Psoas muscle (tissue), 8 donors: ENCODE results near the gene NAXD. TPM values are rescaled to one million over a fixed set of nuclear protein-coding genes. Genes with fewer than 3 reads are reported as not detected.
A peak's percentile ranks its signal among the peaks of the same experiment; 100 is the strongest.

Source experiments
- ATAC-seq, 4 donors: fragments of 200-7000 bp; cut with Tn5 transposase; one replicate each; pipeline ENCODE4 v1.9.1; 2020; ENCODE audit warnings: moderate library complexity in 3 of 4, mild to moderate bottlenecking in 2 of 4
- DNase-seq, 2 donors: peaks; one replicate each; pipeline ENCODE4 v3.0.0-alpha.2; 2020
- H3K27ac ChIP-seq: fragments of 200-600 bp; one replicate; pipeline ENCODE4 v1.8.0; 2022
- H3K27me3 ChIP-seq, 3 donors: fragments of 200-600 bp in 1 of 3; one replicate each; pipeline versions ENCODE4 v1.6.1 to v1.8.0; 2013 to 2022; ENCODE audit warnings: low read length in 2 of 3, mild to moderate bottlenecking in 2 of 3, moderate library complexity in 1 of 3; ENCODE audit not compliant: insufficient read depth in 3 of 3
- H3K36me3 ChIP-seq, 2 donors: fragments of 200-600 bp in 1 of 2; one replicate each; pipeline versions ENCODE4 v1.6.1 to v1.8.0; 2013 to 2022; ENCODE audit warnings: low read depth in 1 of 2, mild to moderate bottlenecking in 1 of 2, moderate library complexity in 1 of 2; ENCODE audit not compliant: insufficient read depth in 1 of 2
- H3K4me1 ChIP-seq: fragments of 200-600 bp; one replicate; pipeline ENCODE4 v1.8.0; 2022
- H3K4me3 ChIP-seq: fragments of 200-600 bp; one replicate; pipeline ENCODE4 v1.8.0; 2022; ENCODE audit warnings: mild to moderate bottlenecking
- H3K9me3 ChIP-seq: fragments of 200-600 bp; one replicate; pipeline ENCODE4 v1.8.0; 2022
- WGBS, 3 donors: extraction: QIAGEN DNeasy Blood & Tissue Kit; methylation state at CpG; one replicate each; pipeline versions ENCODE4 v1.1.6 to v1.1.7; 2013; 5-methylcytosine and 5-hydroxymethylcytosine counted together
- intact Hi-C, 2 donors: fragments of 100-400 bp; cut with DNase I; formaldehyde crosslinking; loops; one replicate each; pipeline versions ENCODE4 v1.11.0 to v1.14.2; 2022
- polyA plus RNA-seq, 3 donors: library from polyadenylated mRNA; stranded (reverse); fragments of 200-250 nt; gene quantifications; one replicate each; pipeline ENCODE4 v1.2.3, GENCODE V29; 2013
- total RNA-seq, 4 donors: library from RNA; stranded (reverse); fragmentation: NEBNext Ultra II Directional in 2 of 4; extraction: Animal tissue kit (Norgen Biotek cat#: 25700) in 2 of 4; gene quantifications; one replicate each; pipeline versions ENCODE4 v1.2.1 to v1.2.4, GENCODE V29; 2021 to 2023
- TF ChIP-seq, protein P1 (sequence below): fragments of 200-600 bp; IDR thresholded peaks from one replicate; pipeline ENCODE4 v1.8.0; 2022; ENCODE audit warnings: antibody characterized with exemption
- donor health status: healthy with polysubstance abuse.
- donor health status: DM: no; HTN: no; CAD: no; lungs with moderate emphysema.
- donor health status: Bipolar disorder and iron deficiency.
- donor health status: healthy.
- donor health status: DM: yes; HTN: yes; CAD: no.
- donor health status: DM: no; HTN: no; CAD: no.
- donor health status: DM: no; HTN: no; CAD: no.
- donor health status: DM: yes; HTN: yes; CAD: no.

The NAXD gene
- total and polyA plus RNA-seq, 7 donors, result 26.0 to 59.2 (median 29.6) TPM

DNA sequence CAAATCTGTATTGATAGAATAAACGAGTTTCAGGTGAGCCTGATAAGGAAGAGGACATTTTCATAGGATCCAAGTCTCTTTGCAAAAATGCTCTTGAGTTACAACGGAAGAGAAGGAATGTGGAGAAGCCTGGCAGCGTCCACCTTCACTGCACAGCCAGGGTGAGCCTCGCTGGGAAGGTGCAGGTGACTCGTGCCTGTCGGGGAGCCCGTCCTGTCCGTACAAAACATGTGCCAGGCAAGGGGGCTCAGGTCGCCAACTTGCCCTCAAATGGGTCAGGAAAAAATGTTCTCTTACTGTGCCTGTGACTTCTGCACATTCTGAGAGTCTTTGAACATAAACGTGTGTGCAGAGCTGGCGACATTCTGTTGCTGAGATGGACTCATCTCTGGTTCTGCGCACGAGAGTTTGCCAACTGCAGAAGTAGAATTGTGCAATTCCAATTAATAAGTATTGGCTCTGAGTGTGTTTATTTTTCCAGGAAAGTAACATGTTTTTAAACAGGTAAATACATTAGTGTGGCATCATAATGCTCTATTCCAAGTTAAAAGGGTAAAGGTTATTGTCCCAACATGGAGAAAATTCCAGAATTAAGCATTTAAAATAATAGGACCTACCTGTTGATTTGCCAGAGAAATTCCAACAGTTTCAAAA is 28.6 kb downstream of the NAXD start:
- ATAC-seq, result no peak
- H3K27ac ChIP-seq, result no peak overlapping the region
- peaks cover 5 to 59% of the 10 kb centered on the region in 2 donors for H3K36me3 ChIP-seq
- no peak for DNase-seq
- TF ChIP-seq, protein P1, sequence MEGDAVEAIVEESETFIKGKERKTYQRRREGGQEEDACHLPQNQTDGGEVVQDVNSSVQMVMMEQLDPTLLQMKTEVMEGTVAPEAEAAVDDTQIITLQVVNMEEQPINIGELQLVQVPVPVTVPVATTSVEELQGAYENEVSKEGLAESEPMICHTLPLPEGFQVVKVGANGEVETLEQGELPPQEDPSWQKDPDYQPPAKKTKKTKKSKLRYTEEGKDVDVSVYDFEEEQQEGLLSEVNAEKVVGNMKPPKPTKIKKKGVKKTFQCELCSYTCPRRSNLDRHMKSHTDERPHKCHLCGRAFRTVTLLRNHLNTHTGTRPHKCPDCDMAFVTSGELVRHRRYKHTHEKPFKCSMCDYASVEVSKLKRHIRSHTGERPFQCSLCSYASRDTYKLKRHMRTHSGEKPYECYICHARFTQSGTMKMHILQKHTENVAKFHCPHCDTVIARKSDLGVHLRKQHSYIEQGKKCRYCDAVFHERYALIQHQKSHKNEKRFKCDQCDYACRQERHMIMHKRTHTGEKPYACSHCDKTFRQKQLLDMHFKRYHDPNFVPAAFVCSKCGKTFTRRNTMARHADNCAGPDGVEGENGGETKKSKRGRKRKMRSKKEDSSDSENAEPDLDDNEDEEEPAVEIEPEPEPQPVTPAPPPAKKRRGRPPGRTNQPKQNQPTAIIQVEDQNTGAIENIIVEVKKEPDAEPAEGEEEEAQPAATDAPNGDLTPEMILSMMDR, result no peak
- no peak overlapping the region for H3K4me3 ChIP-seq
- WGBS, 3 donors, result 69 to 80% (median 72%) methylated on average over 13 of the region's 13 CpGs
- intact Hi-C loops, result no loop called here
- H3K4me1 ChIP-seq, result peaks cover 4% of the 10 kb centered on the region
- H3K27me3 ChIP-seq, result no peaks in the 10 kb centered on the region
- H3K9me3 ChIP-seq, result no peaks in the 10 kb centered on the region

DNA sequence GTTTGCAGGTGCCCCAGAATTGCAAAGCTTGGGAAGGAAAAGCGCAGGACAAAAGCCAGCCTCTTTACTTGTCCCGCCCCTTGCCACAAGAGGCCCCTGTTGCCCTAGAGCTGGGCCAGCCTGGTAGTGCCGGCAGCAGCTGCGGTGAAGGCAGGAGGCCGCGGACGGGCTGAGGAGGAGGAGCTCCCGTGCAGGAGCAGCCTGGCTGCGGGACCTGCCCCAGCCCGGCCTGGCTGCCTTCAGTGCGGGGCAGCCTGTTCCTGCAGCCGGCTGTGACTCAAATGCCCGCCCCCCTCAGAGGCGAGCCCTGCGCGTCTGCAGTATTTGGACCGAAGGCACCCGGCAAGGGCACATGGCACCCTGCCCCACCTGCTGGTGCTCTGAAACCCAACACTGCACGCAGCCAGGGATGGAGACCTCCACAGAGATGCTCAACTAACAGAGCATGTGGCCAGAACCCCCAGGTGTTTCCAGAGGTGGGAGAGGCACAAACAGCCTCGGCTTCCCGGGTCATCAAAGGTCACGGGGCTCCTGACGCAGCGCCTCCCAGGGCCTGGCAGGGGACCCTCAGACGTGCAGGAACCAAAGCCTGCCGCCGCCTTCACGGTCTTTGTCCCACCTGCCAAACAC is 29.7 kb downstream of the NAXD start:
- peak; percentile 73 to 84 (median 80) for ATAC-seq
- 19 to 38% (median 32%) methylated on average over 23 to 28 of the region's 28 CpGs for WGBS, 3 donors
- Histone ChIP-seq H3K9me3 (no peaks in the 10 kb centered on the region), H3K4me1 (peaks cover 4% of the 10 kb centered on the region), H3K36me3 (peaks cover 5 to 56% of the 10 kb centered on the region in 2 donors), H3K27ac (peak overlapping the region; percentile 33), H3K4me3 (no peak overlapping the region), H3K27me3 (no peaks in the 10 kb centered on the region)
- DNase-seq, result peak; percentile 60 to 83
- intact Hi-C loops, result no loop called here
- TF ChIP-seq, protein P1, result peak; percentile 45

DNA sequence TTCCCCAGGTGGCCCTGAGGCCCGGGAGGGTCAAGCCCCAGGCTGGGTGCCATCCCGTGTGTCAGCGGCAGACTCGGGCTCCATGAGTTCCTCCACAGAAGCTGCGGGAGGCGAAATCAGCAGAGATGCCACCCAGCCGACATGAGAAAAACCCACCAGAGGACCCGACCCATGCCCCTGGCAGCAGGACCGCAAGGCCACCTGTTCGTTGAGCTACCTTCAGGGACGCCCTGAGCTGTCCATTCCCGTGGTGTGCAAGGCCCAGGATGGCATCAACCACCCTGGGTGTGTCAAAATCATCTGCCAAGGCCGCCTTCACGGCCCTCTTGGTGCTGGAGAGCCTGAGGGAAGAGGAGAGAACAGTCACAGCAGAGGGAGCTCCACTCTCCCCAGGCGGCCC is 30.4 kb downstream of the NAXD start:
- DNase-seq (no peak), ATAC-seq (no peak)
- Histone ChIP-seq H3K9me3 (no peaks in the 10 kb centered on the region), H3K4me1 (peaks cover 1% of the 10 kb centered on the region), H3K27me3 (no peaks in the 10 kb centered on the region), H3K36me3 (peaks cover 4 to 58% of the 10 kb centered on the region in 2 donors), H3K27ac (no peak overlapping the region), H3K4me3 (no peak overlapping the region)
- 67 to 80% (median 76%) methylated on average over 15 of the region's 15 CpGs for WGBS, 3 donors
- TF ChIP-seq, protein P1, result no peak
- intact Hi-C loops, result no loop called here

DNA sequence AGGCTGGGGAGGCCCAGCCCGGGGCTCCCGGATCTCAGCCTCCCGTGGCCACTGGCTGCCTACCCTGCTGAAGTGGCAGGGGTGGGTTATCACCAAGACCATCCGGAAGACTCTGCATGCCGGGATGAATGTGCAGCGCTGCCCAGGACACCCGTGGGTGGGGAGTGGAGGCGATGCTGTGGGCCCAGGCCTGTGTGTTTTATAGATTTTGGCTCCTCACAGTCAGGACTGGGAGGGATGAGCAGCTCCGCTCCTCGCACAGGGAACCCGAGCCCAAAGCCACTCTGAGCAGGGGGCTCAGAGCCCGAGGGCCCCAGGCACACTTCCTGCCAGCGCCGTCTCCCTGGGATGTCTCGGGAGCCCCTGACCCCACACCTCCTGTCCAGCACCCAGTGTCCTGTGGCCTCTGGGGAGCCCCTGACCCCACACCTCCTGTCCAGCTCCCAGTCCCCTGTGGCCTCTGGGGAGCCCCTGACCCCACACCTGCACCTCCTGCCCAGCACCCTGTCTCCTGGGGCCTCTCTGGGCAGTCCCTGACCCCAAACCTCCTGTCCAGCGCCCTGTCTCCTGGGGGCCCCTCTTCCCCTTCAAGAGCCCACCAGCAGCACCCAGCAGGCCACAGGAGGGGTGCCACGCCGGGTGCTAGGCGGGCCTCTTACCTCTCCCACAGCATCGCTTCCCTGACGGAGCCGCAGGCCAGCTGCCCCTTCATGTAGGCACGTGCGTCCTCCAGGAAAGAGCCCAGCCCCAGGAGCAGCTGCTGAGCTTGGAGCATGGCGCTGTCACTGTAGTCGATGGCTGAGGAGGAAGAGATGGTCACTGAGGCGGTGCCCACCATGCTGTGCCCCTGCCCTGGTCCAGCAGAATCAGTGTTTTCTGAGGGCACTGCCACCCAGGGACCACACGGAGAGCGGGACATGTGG is 31.4 kb downstream of the NAXD start:
- H3K4me1 ChIP-seq, result no peaks in the 10 kb centered on the region
- H3K27me3 ChIP-seq, result no peaks in the 10 kb centered on the region
- 84 to 90% (median 84%) methylated on average over 29 of the region's 29 CpGs for WGBS, 3 donors
- H3K9me3 ChIP-seq, result no peaks in the 10 kb centered on the region
- H3K27ac ChIP-seq, result no peak overlapping the region
- no peak overlapping the region for H3K4me3 ChIP-seq
- TF ChIP-seq, protein P1, result no peak
- no peak for ATAC-seq
- intact Hi-C loops, result no loop called here
- peak in 1 of 2 donors; percentile 43 for DNase-seq
- H3K36me3 ChIP-seq, result peaks cover 0 to 52% of the 10 kb centered on the region in 2 donors
